OCI-LY1 (cell line): ENCODE results near the gene OPRM1.

ENCODE experiments used
- EZH2 ChIP-seq: fragments of 200-600 bp; sonication (generic), shearing (Covaris generic); IDR thresholded peaks from 2 replicates; pipeline ENCODE4 v1.8.0; 2017; ENCODE audit warnings: borderline replicate concordance, mixed run types, mild to moderate bottlenecking, antibody characterized with exemption, low read length, moderate library complexity, mixed read lengths
- TF ChIP-seq, protein P1 (sequence below): fragments of 200-600 bp; sonication (generic), shearing (Covaris generic); IDR thresholded peaks from 2 replicates; pipeline ENCODE4 v1.5.1; 2017; ENCODE audit warnings: mild to moderate bottlenecking, antibody characterized with exemption, low read length, moderate library complexity, mixed read lengths

DNA sequence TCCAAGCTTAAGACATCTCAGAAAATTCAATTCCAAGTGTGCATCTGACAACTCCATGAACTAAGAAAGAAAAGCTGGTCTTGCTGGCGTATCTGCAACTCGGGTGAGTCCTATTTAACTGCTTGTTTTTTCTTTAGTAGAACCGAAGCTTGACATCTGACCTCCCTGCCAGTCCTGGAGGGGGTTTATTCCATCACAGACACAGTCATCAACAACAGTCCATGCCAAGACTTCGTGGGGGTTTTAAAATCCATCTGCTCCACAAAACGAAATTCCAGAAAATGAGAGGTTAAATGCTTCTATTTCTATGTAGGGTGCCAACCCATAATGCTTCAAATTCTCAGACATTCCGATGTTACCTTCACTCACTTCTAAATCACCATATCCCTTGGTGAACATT is 183.7 kb downstream of the OPRM1 start:
- TF ChIP-seq, protein P1, sequence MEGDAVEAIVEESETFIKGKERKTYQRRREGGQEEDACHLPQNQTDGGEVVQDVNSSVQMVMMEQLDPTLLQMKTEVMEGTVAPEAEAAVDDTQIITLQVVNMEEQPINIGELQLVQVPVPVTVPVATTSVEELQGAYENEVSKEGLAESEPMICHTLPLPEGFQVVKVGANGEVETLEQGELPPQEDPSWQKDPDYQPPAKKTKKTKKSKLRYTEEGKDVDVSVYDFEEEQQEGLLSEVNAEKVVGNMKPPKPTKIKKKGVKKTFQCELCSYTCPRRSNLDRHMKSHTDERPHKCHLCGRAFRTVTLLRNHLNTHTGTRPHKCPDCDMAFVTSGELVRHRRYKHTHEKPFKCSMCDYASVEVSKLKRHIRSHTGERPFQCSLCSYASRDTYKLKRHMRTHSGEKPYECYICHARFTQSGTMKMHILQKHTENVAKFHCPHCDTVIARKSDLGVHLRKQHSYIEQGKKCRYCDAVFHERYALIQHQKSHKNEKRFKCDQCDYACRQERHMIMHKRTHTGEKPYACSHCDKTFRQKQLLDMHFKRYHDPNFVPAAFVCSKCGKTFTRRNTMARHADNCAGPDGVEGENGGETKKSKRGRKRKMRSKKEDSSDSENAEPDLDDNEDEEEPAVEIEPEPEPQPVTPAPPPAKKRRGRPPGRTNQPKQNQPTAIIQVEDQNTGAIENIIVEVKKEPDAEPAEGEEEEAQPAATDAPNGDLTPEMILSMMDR: no peak
- TF ChIP-seq EZH2: no peak
